ENCODE results near the gene DDX18. TPM values are rescaled to one million over a fixed set of nuclear protein-coding genes. Genes with fewer than 3 reads are reported as not detected.

Gene DDX18
- 10 to 100 TPM; 16.8 to 52.2 (median 25.3) TPM for polyA plus RNA-seq
- long read RNA-seq, donor 1: 0 reads
- long read RNA-seq, donor 2, partial matches to known transcripts: 19 of 22 reads
- long read RNA-seq, donor 2, other reads (novel, unspliced or antisense): 0 of 22 reads
- long read RNA-seq, donor 3, partial matches to known transcripts: 42 of 43 reads
- long read RNA-seq, donor 3, other reads (novel, unspliced or antisense): 0 of 43 reads
- long read RNA-seq, donor 4: 0 reads
- long read RNA-seq, donor 5, partial matches to known transcripts: 0 of 2 reads
- long read RNA-seq, donor 5, other reads (novel, unspliced or antisense): 0 of 2 reads
- long read RNA-seq, donor 6, transcript DDX18-201 (14 exons, 3,796 nt): major isoform, 5 of 46 reads
- long read RNA-seq, donor 6, partial matches to known transcripts: 41 of 46 reads
- long read RNA-seq, donor 6, other reads (novel, unspliced or antisense): 0 of 46 reads
- long read RNA-seq, donor 7: 0 reads
- long read RNA-seq, donor 8: 0 reads
- long read RNA-seq, donor 9, partial matches to known transcripts: 5 of 5 reads
- long read RNA-seq, donor 9, other reads (novel, unspliced or antisense): 0 of 5 reads
- long read RNA-seq, donor 10, transcript DDX18-201 (14 exons, 3,796 nt): major isoform, 9 of 97 reads
- long read RNA-seq, donor 10, partial matches to known transcripts: 88 of 97 reads
- long read RNA-seq, donor 10, other reads (novel, unspliced or antisense): 0 of 97 reads

GRCh38 chr2:117814417-117815264 is at the start of gene DDX18:
Gene DDX18 (plus strand): TSS chr2:117814691. CDS start chr2:117814778, 87 bp downstream.
- Histone ChIP-seq H3K9me3 (ENCODE audit: control insufficient read depth in 2 of 2, insufficient read depth in 1 of 2, low read depth in 1 of 2, low read length in 1 of 2) (no peaks in the 10 kb centered on the region), H3K27ac (ENCODE audit: low read depth in 1 of 3, low read length in 2 of 3) (peak within 1 kb of the TSS; percentile 73 to 87 (median 84)), H3K4me3 (ENCODE audit: low read depth in 1 of 3, low read length in 3 of 3) (peak within 1 kb of the TSS; percentile 55 to 99 (median 81)), H3K4me1 (ENCODE audit: control insufficient read depth in 3 of 3, insufficient read depth in 2 of 3, low read depth in 1 of 3, low read length in 2 of 3) (peaks cover 0 to 2% (median 0%) of the 10 kb centered on the region in 3 donors), H3K27me3 (ENCODE audit: control insufficient read depth in 3 of 3, insufficient read depth in 3 of 3, low read length in 3 of 3) (no peaks in the 10 kb centered on the region), H3K36me3 (ENCODE audit: control insufficient read depth in 3 of 3, insufficient read depth in 2 of 3, low read depth in 1 of 3, low read length in 3 of 3) (peaks cover 8 to 13% (median 8%) of the 10 kb centered on the region in 3 donors)
- peak; percentile 90 for FAIRE-seq
- DNase-seq: peak; percentile 99
- WGBS, 3 donors: 0% methylated on average over 57 of the region's 57 CpGs

- 52 to 83% (median 64%) methylated on average over 1 of the region's 1 CpG for whole genome bisulfite sequencing, 3 donors
- Histone ChIP-seq H3K27ac (ENCODE audit: low read depth in 1 of 3, low read length in 2 of 3) (no peak overlapping the region), H3K36me3 (ENCODE audit: control insufficient read depth in 3 of 3, insufficient read depth in 2 of 3, low read depth in 1 of 3, low read length in 3 of 3) (no peaks in the 10 kb centered on the region), H3K4me3 (ENCODE audit: low read depth in 1 of 3, low read length in 3 of 3) (no peak overlapping the region), H3K9me3 (ENCODE audit: control insufficient read depth in 2 of 2, insufficient read depth in 1 of 2, low read depth in 1 of 2, low read length in 1 of 2) (no peaks in the 10 kb centered on the region), H3K4me1 (ENCODE audit: control insufficient read depth in 3 of 3, insufficient read depth in 2 of 3, low read depth in 1 of 3, low read length in 2 of 3) (no peaks in the 10 kb centered on the region), H3K27me3 (ENCODE audit: control insufficient read depth in 3 of 3, insufficient read depth in 3 of 3, low read length in 3 of 3) (no peaks in the 10 kb centered on the region)
- FAIRE-seq: no peak
- DNase-seq: peak in 1 of 2 donors; percentile 9
These were observed 43.8 kb upstream of the DDX18 start for GRCh38 chr2:117770730-117771129.

- Histone ChIP-seq H3K9me3 (ENCODE audit: control insufficient read depth in 2 of 2, insufficient read depth in 1 of 2, low read depth in 1 of 2, low read length in 1 of 2) (no peaks in the 10 kb centered on the region), H3K4me1 (ENCODE audit: control insufficient read depth in 3 of 3, insufficient read depth in 2 of 3, low read depth in 1 of 3, low read length in 2 of 3) (no peaks in the 10 kb centered on the region), H3K27ac (ENCODE audit: low read depth in 1 of 3, low read length in 2 of 3) (no peak overlapping the region), H3K4me3 (ENCODE audit: low read depth in 1 of 3, low read length in 3 of 3) (no peak overlapping the region), H3K27me3 (ENCODE audit: control insufficient read depth in 3 of 3, insufficient read depth in 3 of 3, low read length in 3 of 3) (no peaks in the 10 kb centered on the region), H3K36me3 (ENCODE audit: control insufficient read depth in 3 of 3, insufficient read depth in 2 of 3, low read depth in 1 of 3, low read length in 3 of 3) (no peaks in the 10 kb centered on the region)
- FAIRE-seq (no peak), DNase-seq (peak; percentile 16 to 36)
- WGBS, 3 donors: 35 to 47% (median 37%) methylated on average over 4 of the region's 4 CpGs
These were observed 42.4 kb upstream of the DDX18 start for GRCh38 chr2:117771969-117772630.

GRCh38 chr2:117774716-117775115 is 39.8 kb upstream of the DDX18 start:
- Histone ChIP-seq H3K27me3 (ENCODE audit: control insufficient read depth in 3 of 3, insufficient read depth in 3 of 3, low read length in 3 of 3) (no peaks in the 10 kb centered on the region), H3K9me3 (ENCODE audit: control insufficient read depth in 2 of 2, insufficient read depth in 1 of 2, low read depth in 1 of 2, low read length in 1 of 2) (no peaks in the 10 kb centered on the region), H3K4me3 (ENCODE audit: low read depth in 1 of 3, low read length in 3 of 3) (no peak overlapping the region), H3K36me3 (ENCODE audit: control insufficient read depth in 3 of 3, insufficient read depth in 2 of 3, low read depth in 1 of 3, low read length in 3 of 3) (no peaks in the 10 kb centered on the region), H3K4me1 (ENCODE audit: control insufficient read depth in 3 of 3, insufficient read depth in 2 of 3, low read depth in 1 of 3, low read length in 2 of 3) (no peaks in the 10 kb centered on the region), H3K27ac (ENCODE audit: low read depth in 1 of 3, low read length in 2 of 3) (no peak overlapping the region)
- FAIRE-seq (no peak), DNase-seq (no peak)
- 74 to 91% (median 77%) methylated on average over 1 of the region's 1 CpG for WGBS, 3 donors

- no peak for DNase-seq
- Histone ChIP-seq H3K27ac (ENCODE audit: low read depth in 1 of 3, low read length in 2 of 3) (no peak overlapping the region), H3K4me3 (ENCODE audit: low read depth in 1 of 3, low read length in 3 of 3) (no peak overlapping the region), H3K27me3 (ENCODE audit: control insufficient read depth in 3 of 3, insufficient read depth in 3 of 3, low read length in 3 of 3) (no peaks in the 10 kb centered on the region), H3K4me1 (ENCODE audit: control insufficient read depth in 3 of 3, insufficient read depth in 2 of 3, low read depth in 1 of 3, low read length in 2 of 3) (no peaks in the 10 kb centered on the region), H3K36me3 (ENCODE audit: control insufficient read depth in 3 of 3, insufficient read depth in 2 of 3, low read depth in 1 of 3, low read length in 3 of 3) (no peaks in the 10 kb centered on the region), H3K9me3 (ENCODE audit: control insufficient read depth in 2 of 2, insufficient read depth in 1 of 2, low read depth in 1 of 2, low read length in 1 of 2) (no peaks in the 10 kb centered on the region)
- no peak for FAIRE-seq
These were observed 38.7 kb upstream of the DDX18 start for GRCh38 chr2:117775703-117776219.

GRCh38 chr2:117776888-117777287 is 37.6 kb upstream of the DDX18 start:
- Histone ChIP-seq H3K9me3 (ENCODE audit: control insufficient read depth in 2 of 2, insufficient read depth in 1 of 2, low read depth in 1 of 2, low read length in 1 of 2) (no peaks in the 10 kb centered on the region), H3K4me1 (ENCODE audit: control insufficient read depth in 3 of 3, insufficient read depth in 2 of 3, low read depth in 1 of 3, low read length in 2 of 3) (no peaks in the 10 kb centered on the region), H3K27ac (ENCODE audit: low read depth in 1 of 3, low read length in 2 of 3) (no peak overlapping the region), H3K4me3 (ENCODE audit: low read depth in 1 of 3, low read length in 3 of 3) (no peak overlapping the region), H3K36me3 (ENCODE audit: control insufficient read depth in 3 of 3, insufficient read depth in 2 of 3, low read depth in 1 of 3, low read length in 3 of 3) (no peaks in the 10 kb centered on the region), H3K27me3 (ENCODE audit: control insufficient read depth in 3 of 3, insufficient read depth in 3 of 3, low read length in 3 of 3) (no peaks in the 10 kb centered on the region)
- DNase-seq: no peak
- no peak for FAIRE-seq
- 79 to 88% (median 84%) methylated on average over 8 of the region's 8 CpGs for WGBS, 3 donors

GRCh38 chr2:117785740-117786139 is 28.8 kb upstream of the DDX18 start:
- peak; percentile 51 to 53 for DNase-seq
- peaks cover 0 to 4% of the 10 kb centered on the region in 2 donors for H3K9me3 ChIP-seq (ENCODE audit: control insufficient read depth in 2 of 2, insufficient read depth in 1 of 2, low read depth in 1 of 2, low read length in 1 of 2)
- peak; percentile 57 for FAIRE-seq
- no peaks in the 10 kb centered on the region for H3K27me3 ChIP-seq (ENCODE audit: control insufficient read depth in 3 of 3, insufficient read depth in 3 of 3, low read length in 3 of 3)
- no peaks in the 10 kb centered on the region for H3K4me1 ChIP-seq (ENCODE audit: control insufficient read depth in 3 of 3, insufficient read depth in 2 of 3, low read depth in 1 of 3, low read length in 2 of 3)
- H3K4me3 ChIP-seq (ENCODE audit: low read depth in 1 of 3, low read length in 3 of 3): no peak overlapping the region
- no peak overlapping the region for H3K27ac ChIP-seq (ENCODE audit: low read depth in 1 of 3, low read length in 2 of 3)
- no peaks in the 10 kb centered on the region for H3K36me3 ChIP-seq (ENCODE audit: control insufficient read depth in 3 of 3, insufficient read depth in 2 of 3, low read depth in 1 of 3, low read length in 3 of 3)

- DNase-seq (no peak), FAIRE-seq (no peak)
- Histone ChIP-seq H3K27ac (ENCODE audit: low read depth in 1 of 3, low read length in 2 of 3) (no peak overlapping the region), H3K4me3 (ENCODE audit: low read depth in 1 of 3, low read length in 3 of 3) (no peak overlapping the region), H3K4me1 (ENCODE audit: control insufficient read depth in 3 of 3, insufficient read depth in 2 of 3, low read depth in 1 of 3, low read length in 2 of 3) (no peaks in the 10 kb centered on the region), H3K27me3 (ENCODE audit: control insufficient read depth in 3 of 3, insufficient read depth in 3 of 3, low read length in 3 of 3) (no peaks in the 10 kb centered on the region), H3K36me3 (ENCODE audit: control insufficient read depth in 3 of 3, insufficient read depth in 2 of 3, low read depth in 1 of 3, low read length in 3 of 3) (no peaks in the 10 kb centered on the region), H3K9me3 (ENCODE audit: control insufficient read depth in 2 of 2, insufficient read depth in 1 of 2, low read depth in 1 of 2, low read length in 1 of 2) (peaks cover 0 to 4% of the 10 kb centered on the region in 2 donors)
These were observed 28.0 kb upstream of the DDX18 start for GRCh38 chr2:117786520-117786919.
